Measurements from ENCODE around the gene SERINC4. TPM values are rescaled to one million over a fixed set of nuclear protein-coding genes. Genes with fewer than 3 reads are reported as not detected.

SERINC4 gene
- total and polyA plus RNA-seq, 9 of the 15 experiments (the other 6 are each of a cell fraction or from before 2014, with no cell fraction given): 0.14 to 0.86 (median 0.18) TPM; not detected in 2

- Histone ChIP-seq H3K36me3 (ENCODE audit: control insufficient read depth, insufficient read depth, low read length) (peaks cover 25% of the 10 kb centered on the region; the same call in 2 of the 3 replicates), H3K9ac (ENCODE audit: insufficient read depth in 1 of 2, low read depth in 2 of 2, low read length in 2 of 2) (peak overlapping the region in 1 of 2 experiments; percentile 84; a peak in 2 of 4 replicates), H3K27me3 (ENCODE audit: control insufficient read depth in 2 of 2, insufficient read depth in 2 of 2, low read length in 2 of 2) (no peaks in the 10 kb centered on the region), H3K9me3 (replicated peaks; ENCODE audit: control insufficient read depth, insufficient read depth, low read depth, low read length) (no peaks in the 10 kb centered on the region), H2AFZ (ENCODE audit: low read depth, low read length) (peak overlapping the region; percentile 81), H3K4me3 (no peak overlapping the region), H3K27ac (ENCODE audit: extremely low read depth, low read depth, low read length) (peak overlapping the region; percentile 88), H3K4me1 (replicated peaks in 1 of 2; ENCODE audit: control insufficient read depth in 2 of 2, insufficient read depth in 2 of 2, low read length in 2 of 2) (peaks cover 17 to 24% of the 10 kb centered on the region in 2 experiments; a peak in 4 of 5 replicates), H3K4me2 (ENCODE audit: insufficient read depth, low read length) (peak overlapping the region; percentile 30), H3K9me1 (ENCODE audit: control insufficient read depth, insufficient read depth, low read length) (no peaks in the 10 kb centered on the region), H3K79me2 (ENCODE audit: control insufficient read depth, insufficient read depth, low read length) (peaks cover 81% of the 10 kb centered on the region), H4K20me1 (replicated peaks; ENCODE audit: control insufficient read depth, insufficient read depth, low read length) (no peaks in the 10 kb centered on the region)
- BruUV-seq (replicated peaks): no TSS peak
- FAIRE-seq (peak; percentile 6), DNase-seq (ENCODE audit: extremely low read depth in 1 of 4, low spot score in 3 of 4) (peak in 1 of 4 experiments; percentile 20), ATAC-seq (no peak)
- intact Hi-C loops (cut with micrococcal nuclease): no loop called here
- POLR2A ChIA-PET: interaction anchor here (2.6 kb wide), 1 partner anchor 11 kb away, joined by 12 read pairs; no protein-coding TSS in a partner anchor
- in situ Hi-C loops (cut with MboI): no loop called here
- CTCF ChIA-PET (ENCODE audit: low intra/inter-chr PET ratio): no interaction called here
- 85% methylated on average over 11 of the region's 11 CpGs for WGBS (ENCODE audit: insufficient coverage, low coverage, missing lambda C conversion rate)
- TF ChIP-seq, protein P1, sequence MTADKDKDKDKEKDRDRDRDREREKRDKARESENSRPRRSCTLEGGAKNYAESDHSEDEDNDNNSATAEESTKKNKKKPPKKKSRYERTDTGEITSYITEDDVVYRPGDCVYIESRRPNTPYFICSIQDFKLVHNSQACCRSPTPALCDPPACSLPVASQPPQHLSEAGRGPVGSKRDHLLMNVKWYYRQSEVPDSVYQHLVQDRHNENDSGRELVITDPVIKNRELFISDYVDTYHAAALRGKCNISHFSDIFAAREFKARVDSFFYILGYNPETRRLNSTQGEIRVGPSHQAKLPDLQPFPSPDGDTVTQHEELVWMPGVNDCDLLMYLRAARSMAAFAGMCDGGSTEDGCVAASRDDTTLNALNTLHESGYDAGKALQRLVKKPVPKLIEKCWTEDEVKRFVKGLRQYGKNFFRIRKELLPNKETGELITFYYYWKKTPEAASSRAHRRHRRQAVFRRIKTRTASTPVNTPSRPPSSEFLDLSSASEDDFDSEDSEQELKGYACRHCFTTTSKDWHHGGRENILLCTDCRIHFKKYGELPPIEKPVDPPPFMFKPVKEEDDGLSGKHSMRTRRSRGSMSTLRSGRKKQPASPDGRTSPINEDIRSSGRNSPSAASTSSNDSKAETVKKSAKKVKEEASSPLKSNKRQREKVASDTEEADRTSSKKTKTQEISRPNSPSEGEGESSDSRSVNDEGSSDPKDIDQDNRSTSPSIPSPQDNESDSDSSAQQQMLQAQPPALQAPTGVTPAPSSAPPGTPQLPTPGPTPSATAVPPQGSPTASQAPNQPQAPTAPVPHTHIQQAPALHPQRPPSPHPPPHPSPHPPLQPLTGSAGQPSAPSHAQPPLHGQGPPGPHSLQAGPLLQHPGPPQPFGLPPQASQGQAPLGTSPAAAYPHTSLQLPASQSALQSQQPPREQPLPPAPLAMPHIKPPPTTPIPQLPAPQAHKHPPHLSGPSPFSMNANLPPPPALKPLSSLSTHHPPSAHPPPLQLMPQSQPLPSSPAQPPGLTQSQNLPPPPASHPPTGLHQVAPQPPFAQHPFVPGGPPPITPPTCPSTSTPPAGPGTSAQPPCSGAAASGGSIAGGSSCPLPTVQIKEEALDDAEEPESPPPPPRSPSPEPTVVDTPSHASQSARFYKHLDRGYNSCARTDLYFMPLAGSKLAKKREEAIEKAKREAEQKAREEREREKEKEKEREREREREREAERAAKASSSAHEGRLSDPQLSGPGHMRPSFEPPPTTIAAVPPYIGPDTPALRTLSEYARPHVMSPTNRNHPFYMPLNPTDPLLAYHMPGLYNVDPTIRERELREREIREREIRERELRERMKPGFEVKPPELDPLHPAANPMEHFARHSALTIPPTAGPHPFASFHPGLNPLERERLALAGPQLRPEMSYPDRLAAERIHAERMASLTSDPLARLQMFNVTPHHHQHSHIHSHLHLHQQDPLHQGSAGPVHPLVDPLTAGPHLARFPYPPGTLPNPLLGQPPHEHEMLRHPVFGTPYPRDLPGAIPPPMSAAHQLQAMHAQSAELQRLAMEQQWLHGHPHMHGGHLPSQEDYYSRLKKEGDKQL (CRISPR knock-in tag; IDR thresholded peaks at IDR 0.05; ENCODE audit: borderline replicate concordance): no peak
- TF ChIP-seq KDM1A (IDR thresholded peaks at IDR 0.05) (peak; percentile 22 to 62; a peak in 1 of 4 replicates), MLLT1 (IDR thresholded peaks at IDR 0.05) (peak in 1 of 2 experiments; percentile 27; a peak in 1 of 4 replicates), RBM25 (IDR thresholded peaks at IDR 0.05; ENCODE audit: low read depth, low read length, severe bottlenecking) (peak; percentile 29), L3MBTL2 (IDR thresholded peaks at IDR 0.05) (no peak), HDAC1 (IDR thresholded peaks at IDR 0.05) (0 out of 4 replicates have a peak, but pooled peaks of 1 of the 2 experiments have one; percentile 33), ZNF121 (CRISPR knock-in tag; conservative IDR thresholded peaks at IDR 0.05) (peak; percentile 97), KDM5B (IDR thresholded peaks at IDR 0.05; ENCODE audit: insufficient replicate concordance, low read depth, low read length) (peak; percentile 32), ZBTB1 (CRISPR knock-in tag; IDR thresholded peaks at IDR 0.05; ENCODE audit: borderline replicate concordance, low read depth) (no peak), ZNF408 (CRISPR knock-in tag; IDR thresholded peaks at IDR 0.05; ENCODE audit: low read depth) (no peak), THRAP3 (IDR thresholded peaks at IDR 0.05; ENCODE audit: borderline replicate concordance) (0 out of 2 replicates have a peak, but pooled peaks have one; percentile 63), SAFB2 (IDR thresholded peaks at IDR 0.05; ENCODE audit: borderline replicate concordance, low read depth, low read length, severe bottlenecking) (no peak)
- TF ChIP-seq, protein P2, sequence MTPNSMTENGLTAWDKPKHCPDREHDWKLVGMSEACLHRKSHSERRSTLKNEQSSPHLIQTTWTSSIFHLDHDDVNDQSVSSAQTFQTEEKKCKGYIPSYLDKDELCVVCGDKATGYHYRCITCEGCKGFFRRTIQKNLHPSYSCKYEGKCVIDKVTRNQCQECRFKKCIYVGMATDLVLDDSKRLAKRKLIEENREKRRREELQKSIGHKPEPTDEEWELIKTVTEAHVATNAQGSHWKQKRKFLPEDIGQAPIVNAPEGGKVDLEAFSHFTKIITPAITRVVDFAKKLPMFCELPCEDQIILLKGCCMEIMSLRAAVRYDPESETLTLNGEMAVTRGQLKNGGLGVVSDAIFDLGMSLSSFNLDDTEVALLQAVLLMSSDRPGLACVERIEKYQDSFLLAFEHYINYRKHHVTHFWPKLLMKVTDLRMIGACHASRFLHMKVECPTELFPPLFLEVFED (CRISPR knock-in tag; conservative IDR thresholded peaks at IDR 0.05): no peak
Observed at GRCh38 chr15:43826029-43826507, 26.0 kb upstream of the SERINC4 start.
